ENCODE data around the gene ETHE1. TPM values are rescaled to one million over a fixed set of nuclear protein-coding genes. Genes with fewer than 3 reads are reported as not detected.

The ETHE1 gene
- total and polyA plus RNA-seq, 2 donors (not counting 1 experiment from before 2014, with no cell fraction given), result 16.0 to 39.4 TPM

- TF ChIP-seq EZH2 (IDR thresholded peaks at IDR 0.05; ENCODE audit: borderline replicate concordance, insufficient read depth, low read depth, low read length, poor library complexity, severe bottlenecking) (no peak), CTCF (IDR thresholded peaks at IDR 0.05) (no peak)
- Mint-ChIP-seq H3K9me3 (ENCODE audit: insufficient read depth) (no peaks in the 10 kb centered on the region), H3K27ac (no peak overlapping the region), H3K4me3 (no peak overlapping the region), H3K27me3 (no peaks in the 10 kb centered on the region), H3K4me1 (no peaks in the 10 kb centered on the region)
- ATAC-seq (ENCODE audit: low read depth), result no peak
- POLR2A ChIA-PET, result no interaction called here
- H3K4me3 ChIP-seq (ENCODE audit: control extremely low read depth in 1 of 5, extremely low read depth in 1 of 5, insufficient read depth in 1 of 5, low read depth in 2 of 5, low read length in 4 of 5), result no peak overlapping the region
- CTCF ChIA-PET, result no interaction called here
- DNase-seq, result no peak
- H3K79me2 ChIP-seq (ENCODE audit: control insufficient read depth, insufficient read depth, low read length), result no peaks in the 10 kb centered on the region
- H3K27ac ChIP-seq (ENCODE audit: low read length in 2 of 2), result no peak overlapping the region
- no peak overlapping the region for H2AFZ ChIP-seq (ENCODE audit: insufficient read depth, low read depth, low read length, poor library complexity, severe bottlenecking)
- peaks cover under 1 to 55% of the 10 kb centered on the region in 2 experiments for H3K36me3 ChIP-seq (replicated peaks in 1 of 2; ENCODE audit: control extremely low read depth in 1 of 2, control insufficient read depth in 1 of 2, extremely low read depth in 1 of 2, insufficient read depth in 2 of 2, low read length in 1 of 2)
- whole genome bisulfite sequencing (ENCODE audit: insufficient coverage), result 97% methylated on average over 5 of the region's 5 CpGs
- no peak overlapping the region for H3K9ac ChIP-seq (ENCODE audit: low read length)
- intact Hi-C loops (cut with micrococcal nuclease), result no loop called here
- H3K4me1 ChIP-seq (ENCODE audit: control insufficient read depth in 2 of 2, insufficient read depth in 2 of 2, low read length in 2 of 2), result no peaks in the 10 kb centered on the region
- no peaks in the 10 kb centered on the region for H4K20me1 ChIP-seq (ENCODE audit: control insufficient read depth, insufficient read depth, low read length, poor library complexity, severe bottlenecking)
- H3K9me3 ChIP-seq (ENCODE audit: control extremely low read depth in 1 of 3, control insufficient read depth in 2 of 3, insufficient read depth in 1 of 3, low read length in 2 of 3), result no peaks in the 10 kb centered on the region
- no peaks in the 10 kb centered on the region for H3K27me3 ChIP-seq (replicated peaks in 1 of 4; ENCODE audit: control extremely low read depth in 1 of 4, control insufficient read depth in 3 of 4, insufficient read depth in 4 of 4, low read length in 3 of 4)
- no peak overlapping the region for H3K4me2 ChIP-seq (replicated peaks; ENCODE audit: low read depth, low read length, poor library complexity, severe bottlenecking)
These were observed 18.3 kb upstream of the ETHE1 start for GRCh38 chr19:43545276-43545675.

GRCh38 chr19:43544077-43544476 is 17.1 kb upstream of the ETHE1 start:
- Histone ChIP-seq H2AFZ (ENCODE audit: insufficient read depth, low read depth, low read length, poor library complexity, severe bottlenecking) (no peak overlapping the region), H3K4me1 (ENCODE audit: control insufficient read depth in 2 of 2, insufficient read depth in 2 of 2, low read length in 2 of 2) (no peaks in the 10 kb centered on the region), H3K36me3 (replicated peaks in 1 of 2; ENCODE audit: control extremely low read depth in 1 of 2, control insufficient read depth in 1 of 2, extremely low read depth in 1 of 2, insufficient read depth in 2 of 2, low read length in 1 of 2) (peaks cover 0 to 50% of the 10 kb centered on the region in 2 experiments), H3K9ac (ENCODE audit: low read length) (no peak overlapping the region), H3K4me2 (replicated peaks; ENCODE audit: low read depth, low read length, poor library complexity, severe bottlenecking) (no peak overlapping the region), H3K9me3 (ENCODE audit: control extremely low read depth in 1 of 3, control insufficient read depth in 2 of 3, insufficient read depth in 1 of 3, low read length in 2 of 3) (no peaks in the 10 kb centered on the region), H3K79me2 (ENCODE audit: control insufficient read depth, insufficient read depth, low read length) (no peaks in the 10 kb centered on the region), H3K27ac (ENCODE audit: low read length in 2 of 2) (no peak overlapping the region), H3K4me3 (ENCODE audit: control extremely low read depth in 1 of 5, extremely low read depth in 1 of 5, insufficient read depth in 1 of 5, low read depth in 2 of 5, low read length in 4 of 5) (no peak overlapping the region), H4K20me1 (ENCODE audit: control insufficient read depth, insufficient read depth, low read length, poor library complexity, severe bottlenecking) (no peaks in the 10 kb centered on the region), H3K27me3 (replicated peaks in 1 of 4; ENCODE audit: control extremely low read depth in 1 of 4, control insufficient read depth in 3 of 4, insufficient read depth in 4 of 4, low read length in 3 of 4) (no peaks in the 10 kb centered on the region)
- Mint-ChIP-seq H3K9me3 (ENCODE audit: insufficient read depth) (peaks cover 3% of the 10 kb centered on the region), H3K4me3 (no peak overlapping the region), H3K27me3 (no peaks in the 10 kb centered on the region), H3K4me1 (no peaks in the 10 kb centered on the region), H3K27ac (no peak overlapping the region)
- intact Hi-C loops (cut with micrococcal nuclease), result no loop called here
- TF ChIP-seq EZH2 (IDR thresholded peaks at IDR 0.05; ENCODE audit: borderline replicate concordance, insufficient read depth, low read depth, low read length, poor library complexity, severe bottlenecking), result no peak
- no peak for TF ChIP-seq CTCF (IDR thresholded peaks at IDR 0.05)
- DNase-seq (no peak), ATAC-seq (ENCODE audit: low read depth) (no peak)
- 98% methylated on average over 9 of the region's 9 CpGs for WGBS (ENCODE audit: insufficient coverage)
- ChIA-PET CTCF (no interaction called here), POLR2A (no interaction called here)

Data from B cell (primary cell).